Measurements from ENCODE around the gene FGF12. TPM values are rescaled to one million over a fixed set of nuclear protein-coding genes. Genes with fewer than 3 reads are reported as not detected.
"Not testable (repeated sequence)": the region's sequence is repeated elsewhere in the genome, so short reads cannot be mapped to it uniquely, and the experiment has no call there.

FGF12 gene
- polyA plus RNA-seq (2013, experiment 1 of 2), result 8.6 TPM
- 11.2 TPM for polyA plus RNA-seq (2013, experiment 2 of 2)

- Histone ChIP-seq H3K4me3 (ENCODE audit: low read length) (peak within 1 kb of the TSS; percentile 61), H3K4me1 (ENCODE audit: insufficient read depth, low read length) (peaks cover 4% of the 10 kb centered on the region), H3K27me3 (ENCODE audit: insufficient read depth, low read length) (peaks cover 10% of the 10 kb centered on the region; the same call in 1 of the 2 replicates), H3K36me3 (ENCODE audit: insufficient read depth, low read length) (no peaks in the 10 kb centered on the region), H3K9ac (ENCODE audit: low read depth, low read length) (no peak within 1 kb of the TSS), H3K9me3 (ENCODE audit: insufficient read depth, low read depth, low read length) (no peaks in the 10 kb centered on the region), H3K27ac (ENCODE audit: low read depth, low read length) (no peak within 1 kb of the TSS)
- WGBS, result 7% methylated on average over 36 of the region's 36 CpGs
Observed at GRCh38 chr3:192727032-192727847, at the start of gene FGF12. Gene FGF12, minus strand, starts transcription at chr3:192727541.

- H3K27me3 ChIP-seq (ENCODE audit: insufficient read depth, low read length); H3K27ac ChIP-seq (ENCODE audit: low read depth, low read length); H3K9ac ChIP-seq (ENCODE audit: low read depth, low read length); H3K36me3 ChIP-seq (ENCODE audit: insufficient read depth, low read length); H3K4me1 ChIP-seq (ENCODE audit: insufficient read depth, low read length); H3K4me3 ChIP-seq (ENCODE audit: low read length): not testable (repeated sequence)
- WGBS, result 88% methylated on average over 4 of the region's 4 CpGs
- peaks cover 24% of the 10 kb centered on the region for H3K9me3 ChIP-seq (ENCODE audit: insufficient read depth, low read depth, low read length)
Observed at GRCh38 chr3:192774341-192774740, 47.0 kb upstream of the FGF12 start.

GRCh38 chr3:192772240-192772894, 45.0 kb upstream of the FGF12 start:
- H3K4me1 ChIP-seq (ENCODE audit: insufficient read depth, low read length), result no peaks in the 10 kb centered on the region
- 42% methylated on average over 5 of the region's 5 CpGs for WGBS
- H3K9me3 ChIP-seq (ENCODE audit: insufficient read depth, low read depth, low read length), result peaks cover 19% of the 10 kb centered on the region
- no peak overlapping the region for H3K4me3 ChIP-seq (ENCODE audit: low read length)
- no peak overlapping the region for H3K9ac ChIP-seq (ENCODE audit: low read depth, low read length)
- no peak overlapping the region for H3K27ac ChIP-seq (ENCODE audit: low read depth, low read length)
- no peaks in the 10 kb centered on the region for H3K27me3 ChIP-seq (ENCODE audit: insufficient read depth, low read length)
- no peaks in the 10 kb centered on the region for H3K36me3 ChIP-seq (ENCODE audit: insufficient read depth, low read length)

- no peak overlapping the region for H3K4me3 ChIP-seq (ENCODE audit: low read length)
- no peaks in the 10 kb centered on the region for H3K9me3 ChIP-seq (ENCODE audit: insufficient read depth, low read depth, low read length)
- H3K4me1 ChIP-seq (ENCODE audit: insufficient read depth, low read length), result no peaks in the 10 kb centered on the region
- H3K36me3 ChIP-seq (ENCODE audit: insufficient read depth, low read length), result no peaks in the 10 kb centered on the region
- no peak overlapping the region for H3K27ac ChIP-seq (ENCODE audit: low read depth, low read length)
- no peak overlapping the region for H3K9ac ChIP-seq (ENCODE audit: low read depth, low read length)
- H3K27me3 ChIP-seq (ENCODE audit: insufficient read depth, low read length), result no peaks in the 10 kb centered on the region
- 94% methylated on average over 7 of the region's 7 CpGs for WGBS
Observed at GRCh38 chr3:192758654-192759053, 31.3 kb upstream of the FGF12 start.

- Histone ChIP-seq H3K36me3 (ENCODE audit: insufficient read depth, low read length) (no peaks in the 10 kb centered on the region), H3K4me3 (ENCODE audit: low read length) (no peak overlapping the region), H3K4me1 (ENCODE audit: insufficient read depth, low read length) (peaks cover 42% of the 10 kb centered on the region), H3K27ac (ENCODE audit: low read depth, low read length) (no peak overlapping the region), H3K9ac (ENCODE audit: low read depth, low read length) (no peak overlapping the region), H3K9me3 (ENCODE audit: insufficient read depth, low read depth, low read length) (no peaks in the 10 kb centered on the region), H3K27me3 (ENCODE audit: insufficient read depth, low read length) (no peaks in the 10 kb centered on the region)
- 100% methylated on average over 2 of the region's 2 CpGs for WGBS
Observed at GRCh38 chr3:192751148-192751547, 23.8 kb upstream of the FGF12 start.

GRCh38 chr3:192750201-192750600, 22.9 kb upstream of the FGF12 start:
- Histone ChIP-seq H3K4me1 (ENCODE audit: insufficient read depth, low read length) (peaks cover 42% of the 10 kb centered on the region), H3K27me3 (ENCODE audit: insufficient read depth, low read length) (no peaks in the 10 kb centered on the region), H3K9ac (ENCODE audit: low read depth, low read length) (no peak overlapping the region), H3K9me3 (ENCODE audit: insufficient read depth, low read depth, low read length) (no peaks in the 10 kb centered on the region), H3K36me3 (ENCODE audit: insufficient read depth, low read length) (no peaks in the 10 kb centered on the region), H3K4me3 (ENCODE audit: low read length) (no peak overlapping the region), H3K27ac (ENCODE audit: low read depth, low read length) (no peak overlapping the region)
- WGBS, result 91% methylated on average over 5 of the region's 5 CpGs

GRCh38 chr3:192747746-192748145, 20.4 kb upstream of the FGF12 start:
- no peaks in the 10 kb centered on the region for H3K27me3 ChIP-seq (ENCODE audit: insufficient read depth, low read length)
- 87% methylated on average over 2 of the region's 3 CpGs for WGBS
- H3K9me3 ChIP-seq (ENCODE audit: insufficient read depth, low read depth, low read length), result no peaks in the 10 kb centered on the region
- H3K9ac ChIP-seq (ENCODE audit: low read depth, low read length), result no peak overlapping the region
- peaks cover 42% of the 10 kb centered on the region for H3K4me1 ChIP-seq (ENCODE audit: insufficient read depth, low read length)
- H3K4me3 ChIP-seq (ENCODE audit: low read length), result no peak overlapping the region
- H3K27ac ChIP-seq (ENCODE audit: low read depth, low read length), result no peak overlapping the region; the same call in 1 of the 2 replicates
- H3K36me3 ChIP-seq (ENCODE audit: insufficient read depth, low read length), result no peaks in the 10 kb centered on the region

- H3K4me1 ChIP-seq (ENCODE audit: insufficient read depth, low read length), result peaks cover 42% of the 10 kb centered on the region
- H3K4me3 ChIP-seq (ENCODE audit: low read length), result no peak overlapping the region
- no CpG with 5 or more reads among the region's 1 CpG for WGBS
- H3K9me3 ChIP-seq (ENCODE audit: insufficient read depth, low read depth, low read length), result no peaks in the 10 kb centered on the region
- no peaks in the 10 kb centered on the region for H3K36me3 ChIP-seq (ENCODE audit: insufficient read depth, low read length)
- no peaks in the 10 kb centered on the region for H3K27me3 ChIP-seq (ENCODE audit: insufficient read depth, low read length)
- H3K9ac ChIP-seq (ENCODE audit: low read depth, low read length), result no peak overlapping the region
- H3K27ac ChIP-seq (ENCODE audit: low read depth, low read length), result peak overlapping the region; percentile 24; the same call in 1 of the 2 replicates
Observed at GRCh38 chr3:192747145-192747544, 19.8 kb upstream of the FGF12 start.

GRCh38 chr3:192745150-192745549, 17.8 kb upstream of the FGF12 start:
- Histone ChIP-seq H3K9ac (ENCODE audit: low read depth, low read length) (no peak overlapping the region), H3K4me3 (ENCODE audit: low read length) (peak overlapping the region; percentile 27)
- 74% methylated on average over 7 of the region's 7 CpGs for WGBS

GRCh38 chr3:192744604-192745003, 17.3 kb upstream of the FGF12 start:
- peaks cover 29% of the 10 kb centered on the region for H3K4me1 ChIP-seq (ENCODE audit: insufficient read depth, low read length)
- not testable (repeated sequence) for H3K4me3 ChIP-seq (ENCODE audit: low read length); H3K36me3 ChIP-seq (ENCODE audit: insufficient read depth, low read length); H3K27me3 ChIP-seq (ENCODE audit: insufficient read depth, low read length); H3K9me3 ChIP-seq (ENCODE audit: insufficient read depth, low read depth, low read length); H3K27ac ChIP-seq (ENCODE audit: low read depth, low read length); H3K9ac ChIP-seq (ENCODE audit: low read depth, low read length)
- no CpG with 5 or more reads among the region's 19 CpGs for WGBS

More at GRCh38 chr3:192745150-192745549, 17.8 kb upstream of the FGF12 start:
- Histone ChIP-seq H3K36me3 (ENCODE audit: insufficient read depth, low read length) (no peaks in the 10 kb centered on the region), H3K4me1 (ENCODE audit: insufficient read depth, low read length) (peaks cover 34% of the 10 kb centered on the region), H3K27me3 (ENCODE audit: insufficient read depth, low read length) (no peaks in the 10 kb centered on the region), H3K9me3 (ENCODE audit: insufficient read depth, low read depth, low read length) (no peaks in the 10 kb centered on the region), H3K27ac (ENCODE audit: low read depth, low read length) (no peak overlapping the region)

GRCh38 chr3:192737506-192737905, 10.2 kb upstream of the FGF12 start:
- H3K9ac ChIP-seq (ENCODE audit: low read depth, low read length), result no peak overlapping the region
- no peaks in the 10 kb centered on the region for H3K36me3 ChIP-seq (ENCODE audit: insufficient read depth, low read length)
- no peaks in the 10 kb centered on the region for H3K9me3 ChIP-seq (ENCODE audit: insufficient read depth, low read depth, low read length)
- H3K4me3 ChIP-seq (ENCODE audit: low read length), result no peak overlapping the region
- H3K27ac ChIP-seq (ENCODE audit: low read depth, low read length), result no peak overlapping the region
- H3K27me3 ChIP-seq (ENCODE audit: insufficient read depth, low read length), result no peaks in the 10 kb centered on the region
- no peaks in the 10 kb centered on the region for H3K4me1 ChIP-seq (ENCODE audit: insufficient read depth, low read length)
